Neural progenitor cell (in vitro differentiated cells): ENCODE data around the gene AKT1.

Source experiments
- EZH2 ChIP-seq: fragments of 200-600 bp; sonication (generic); IDR thresholded peaks from 2 replicates; pipeline ENCODE4 v1.6.1; 2017; ENCODE audit warnings: antibody characterized with exemption, mild to moderate bottlenecking, moderate library complexity
- TF ChIP-seq, protein P1 (sequence below): fragments of 200-600 bp; sonication (generic); IDR thresholded peaks from 2 replicates; pipeline ENCODE4 v1.5.1; 2017; ENCODE audit warnings: antibody characterized with exemption, mild to moderate bottlenecking

DNA sequence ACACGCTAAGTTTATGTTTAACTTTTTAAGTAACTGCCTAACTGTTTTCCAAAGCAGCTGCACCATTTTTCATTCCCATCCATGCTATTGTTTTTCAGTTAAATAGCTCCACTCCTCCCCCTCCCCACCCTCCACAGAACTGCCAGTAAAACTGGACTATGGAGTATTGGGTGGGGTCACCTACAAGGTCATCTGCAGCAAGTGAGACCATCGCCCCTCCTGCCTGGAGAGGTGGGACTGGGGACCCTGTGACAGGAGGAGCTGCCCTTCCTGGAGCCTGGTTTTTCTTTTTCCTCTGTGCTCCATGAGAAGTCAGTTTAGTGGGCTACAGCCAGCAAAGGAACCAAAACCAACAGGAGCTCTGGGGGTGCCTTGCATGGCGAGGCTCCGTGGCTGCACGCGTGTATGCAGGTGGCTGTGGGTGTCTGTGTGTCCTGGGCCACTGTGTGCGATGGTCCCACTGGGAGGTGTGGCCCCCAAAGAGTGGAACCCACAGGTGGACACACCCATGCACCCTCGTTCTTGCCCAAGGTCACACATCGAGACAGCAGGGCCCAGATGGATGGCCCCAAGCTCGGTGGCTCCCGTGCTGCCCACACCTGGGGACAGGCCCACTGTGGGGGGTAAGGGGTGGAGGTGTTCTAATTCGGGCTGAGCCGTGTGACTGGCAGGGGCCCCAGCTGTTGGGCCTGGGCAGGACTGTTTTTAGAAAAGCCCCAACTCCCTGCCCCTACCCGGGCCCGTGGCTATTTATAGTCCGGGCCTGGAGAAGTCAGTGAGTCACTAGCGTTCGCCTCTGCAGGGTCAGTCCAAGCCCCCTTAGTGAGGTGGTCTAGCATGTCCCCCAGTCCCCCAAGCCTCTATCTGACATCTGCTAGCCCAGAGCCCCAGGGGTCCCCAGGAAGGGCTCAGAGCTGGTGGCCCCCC, 73.8 kb downstream of the AKT1 start:
- TF ChIP-seq, protein P1, sequence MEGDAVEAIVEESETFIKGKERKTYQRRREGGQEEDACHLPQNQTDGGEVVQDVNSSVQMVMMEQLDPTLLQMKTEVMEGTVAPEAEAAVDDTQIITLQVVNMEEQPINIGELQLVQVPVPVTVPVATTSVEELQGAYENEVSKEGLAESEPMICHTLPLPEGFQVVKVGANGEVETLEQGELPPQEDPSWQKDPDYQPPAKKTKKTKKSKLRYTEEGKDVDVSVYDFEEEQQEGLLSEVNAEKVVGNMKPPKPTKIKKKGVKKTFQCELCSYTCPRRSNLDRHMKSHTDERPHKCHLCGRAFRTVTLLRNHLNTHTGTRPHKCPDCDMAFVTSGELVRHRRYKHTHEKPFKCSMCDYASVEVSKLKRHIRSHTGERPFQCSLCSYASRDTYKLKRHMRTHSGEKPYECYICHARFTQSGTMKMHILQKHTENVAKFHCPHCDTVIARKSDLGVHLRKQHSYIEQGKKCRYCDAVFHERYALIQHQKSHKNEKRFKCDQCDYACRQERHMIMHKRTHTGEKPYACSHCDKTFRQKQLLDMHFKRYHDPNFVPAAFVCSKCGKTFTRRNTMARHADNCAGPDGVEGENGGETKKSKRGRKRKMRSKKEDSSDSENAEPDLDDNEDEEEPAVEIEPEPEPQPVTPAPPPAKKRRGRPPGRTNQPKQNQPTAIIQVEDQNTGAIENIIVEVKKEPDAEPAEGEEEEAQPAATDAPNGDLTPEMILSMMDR = no peak
- TF ChIP-seq EZH2 = no peak
